Measurements from ENCODE around the gene TMEM263. TPM values are rescaled to one million over a fixed set of nuclear protein-coding genes. Genes with fewer than 3 reads are reported as not detected.
"Not testable (repeated sequence)": the region's sequence is repeated elsewhere in the genome, so short reads cannot be mapped to it uniquely, and the experiment has no call there.

TMEM263 gene
- total RNA-seq, 1 donor from 2014 or later, result 19.6 TPM

DNA sequence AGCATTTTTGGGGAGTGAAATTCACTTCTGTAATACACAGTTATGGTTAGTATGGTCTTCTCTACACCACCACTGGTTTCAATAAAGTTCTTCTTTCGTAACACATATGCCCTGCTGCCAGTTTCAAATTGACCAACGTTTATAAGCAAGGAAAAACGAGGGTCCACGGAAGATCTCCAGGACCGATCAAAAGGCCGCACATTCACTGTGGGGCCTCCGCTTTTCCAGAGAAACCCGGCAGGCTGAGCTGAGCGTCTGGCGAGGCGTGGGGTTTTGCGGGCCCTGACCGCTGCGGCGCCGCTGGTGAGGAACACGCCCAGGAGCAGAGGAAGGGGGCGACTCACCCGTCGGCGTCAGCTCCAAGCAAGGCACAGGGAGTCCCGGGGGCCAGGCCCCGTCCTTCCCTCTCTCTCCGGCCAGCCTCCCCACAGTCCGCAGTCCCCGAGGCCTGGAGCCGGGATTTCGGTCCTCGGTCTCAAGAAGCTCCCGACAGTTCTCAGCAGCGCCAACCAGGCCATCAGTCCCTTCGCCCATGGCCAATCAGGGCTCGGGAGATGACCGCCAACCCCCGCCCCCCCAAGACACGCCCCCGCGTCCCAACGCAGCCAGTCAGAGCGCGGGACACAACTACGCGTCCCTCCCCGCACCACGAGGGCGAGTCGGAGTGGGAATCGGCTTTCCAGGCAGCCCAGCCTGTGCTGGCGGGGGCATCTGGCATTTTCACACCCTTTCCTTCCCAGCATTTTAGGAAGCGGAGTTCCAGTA lies 31.1 kb downstream of the TMEM263 start, which contains the start of gene MTERF2:
Gene MTERF2, minus strand, starts transcription at position 522 of the 765 bp plus-strand sequence. CDS start 8,432 bp downstream, outside the sequence.
- Histone ChIP-seq H3K4me1 (peaks cover 33% of the 10 kb centered on the region), H3K4me3 (peak within 1 kb of the TSS; percentile 71 to 83), H3K9me3 (no peaks in the 10 kb centered on the region), H3K36me3 (no peaks in the 10 kb centered on the region), H3K27ac (peak within 1 kb of the TSS; percentile 91), H3K27me3 (no peaks in the 10 kb centered on the region)
- DNase-seq (ENCODE audit: extremely low spot score in 2 of 2), result peak in 1 of 2 donors; percentile 98
- TF ChIP-seq POLR2AphosphoS5 (IDR thresholded peaks at IDR 0.05; ENCODE audit: insufficient read depth in 1 of 2, low read depth in 1 of 2) (peak; percentile 66 to 94), POLR2A (IDR thresholded peaks at IDR 0.05) (peak in 1 of 2 donors; percentile 50)
- TF ChIP-seq, protein P1, sequence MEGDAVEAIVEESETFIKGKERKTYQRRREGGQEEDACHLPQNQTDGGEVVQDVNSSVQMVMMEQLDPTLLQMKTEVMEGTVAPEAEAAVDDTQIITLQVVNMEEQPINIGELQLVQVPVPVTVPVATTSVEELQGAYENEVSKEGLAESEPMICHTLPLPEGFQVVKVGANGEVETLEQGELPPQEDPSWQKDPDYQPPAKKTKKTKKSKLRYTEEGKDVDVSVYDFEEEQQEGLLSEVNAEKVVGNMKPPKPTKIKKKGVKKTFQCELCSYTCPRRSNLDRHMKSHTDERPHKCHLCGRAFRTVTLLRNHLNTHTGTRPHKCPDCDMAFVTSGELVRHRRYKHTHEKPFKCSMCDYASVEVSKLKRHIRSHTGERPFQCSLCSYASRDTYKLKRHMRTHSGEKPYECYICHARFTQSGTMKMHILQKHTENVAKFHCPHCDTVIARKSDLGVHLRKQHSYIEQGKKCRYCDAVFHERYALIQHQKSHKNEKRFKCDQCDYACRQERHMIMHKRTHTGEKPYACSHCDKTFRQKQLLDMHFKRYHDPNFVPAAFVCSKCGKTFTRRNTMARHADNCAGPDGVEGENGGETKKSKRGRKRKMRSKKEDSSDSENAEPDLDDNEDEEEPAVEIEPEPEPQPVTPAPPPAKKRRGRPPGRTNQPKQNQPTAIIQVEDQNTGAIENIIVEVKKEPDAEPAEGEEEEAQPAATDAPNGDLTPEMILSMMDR (IDR thresholded peaks at IDR 0.05), result no peak
- intact Hi-C loops (cut with DNase I), result loop anchor here (10.0 kb wide), 1 partner anchor 108 kb away; the partner anchor contains the start of gene CRY1

DNA sequence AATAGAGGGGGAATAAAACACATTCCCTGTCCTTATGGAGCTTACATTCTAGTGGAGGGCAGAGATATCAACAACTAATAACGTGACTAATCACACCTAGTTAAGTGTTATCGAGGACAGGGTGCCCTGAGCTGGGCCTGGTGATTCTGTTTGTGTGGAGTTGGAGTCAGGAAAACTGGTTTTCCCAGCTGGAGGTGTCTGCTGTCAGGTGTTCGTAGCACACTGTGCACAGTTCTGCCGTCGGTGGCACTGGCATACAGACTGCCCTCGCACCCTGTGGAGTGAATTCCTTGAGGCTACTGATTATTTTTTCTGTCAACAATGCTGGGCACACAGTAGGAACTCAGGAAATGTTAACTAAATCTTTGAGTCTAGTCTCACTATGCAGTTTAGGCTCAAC lies 32.1 kb downstream of the TMEM263 start:
- no peaks in the 10 kb centered on the region for H3K27me3 ChIP-seq
- TF ChIP-seq POLR2AphosphoS5 (IDR thresholded peaks at IDR 0.05; ENCODE audit: insufficient read depth in 1 of 2, low read depth in 1 of 2), result no peak
- TF ChIP-seq, protein P1 (IDR thresholded peaks at IDR 0.05), result no peak
- TF ChIP-seq POLR2A (IDR thresholded peaks at IDR 0.05), result no peak
- H3K4me3 ChIP-seq, result peak overlapping the region in 1 of 2 donors; percentile 83
- peak overlapping the region; percentile 68 for H3K27ac ChIP-seq
- H3K4me1 ChIP-seq, result peaks cover 33% of the 10 kb centered on the region
- no peaks in the 10 kb centered on the region for H3K36me3 ChIP-seq
- no peaks in the 10 kb centered on the region for H3K9me3 ChIP-seq
- no peak for DNase-seq (ENCODE audit: extremely low spot score in 2 of 2)
- intact Hi-C loops (cut with DNase I), result loop anchor here (10.0 kb wide), 1 partner anchor 107 kb away; the partner anchor contains the start of gene CRY1

DNA sequence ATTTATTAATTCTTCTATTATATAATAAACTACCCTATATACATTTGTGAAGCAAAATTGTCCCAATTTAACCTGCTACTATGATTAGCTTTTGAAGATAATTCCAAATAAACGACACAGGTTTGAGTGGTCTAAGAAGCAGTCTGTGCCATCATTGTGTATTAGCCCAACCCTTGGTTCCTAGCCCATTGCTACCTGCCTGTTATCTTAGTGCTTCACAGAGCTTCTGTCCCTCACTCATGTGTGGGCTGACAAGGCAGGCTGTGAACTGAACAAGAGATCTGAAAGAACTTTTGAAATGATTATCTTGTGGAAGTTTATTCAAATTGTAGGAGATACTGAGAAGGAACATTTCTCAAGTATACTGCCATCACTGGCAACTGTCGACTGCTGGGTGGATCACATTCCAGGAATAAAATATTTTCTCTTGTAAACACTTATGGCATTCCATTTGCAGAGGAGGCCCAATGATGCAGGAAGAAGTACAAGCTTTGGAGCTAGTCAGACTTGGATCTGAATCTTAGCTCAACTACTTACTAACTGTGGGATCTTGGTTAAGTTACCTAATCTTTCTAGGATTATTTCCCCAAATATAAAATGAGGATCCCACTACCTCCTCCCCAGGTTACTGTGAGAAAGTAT lies 39.0 kb downstream of the TMEM263 start:
- DNase-seq (ENCODE audit: extremely low spot score in 2 of 2), result no peak
- Histone ChIP-seq H3K27ac (no peak overlapping the region), H3K4me3 (no peak overlapping the region), H3K4me1 (no peaks in the 10 kb centered on the region), H3K36me3 (peaks cover 0 to 12% of the 10 kb centered on the region in 2 donors), H3K27me3 (no peaks in the 10 kb centered on the region), H3K9me3 (no peaks in the 10 kb centered on the region)
- intact Hi-C loops (cut with DNase I), result no loop called here
- TF ChIP-seq POLR2AphosphoS5 (IDR thresholded peaks at IDR 0.05; ENCODE audit: insufficient read depth in 1 of 2, low read depth in 1 of 2) (no peak), POLR2A (IDR thresholded peaks at IDR 0.05) (no peak)
- TF ChIP-seq, protein P1 (IDR thresholded peaks at IDR 0.05), result no peak

DNA sequence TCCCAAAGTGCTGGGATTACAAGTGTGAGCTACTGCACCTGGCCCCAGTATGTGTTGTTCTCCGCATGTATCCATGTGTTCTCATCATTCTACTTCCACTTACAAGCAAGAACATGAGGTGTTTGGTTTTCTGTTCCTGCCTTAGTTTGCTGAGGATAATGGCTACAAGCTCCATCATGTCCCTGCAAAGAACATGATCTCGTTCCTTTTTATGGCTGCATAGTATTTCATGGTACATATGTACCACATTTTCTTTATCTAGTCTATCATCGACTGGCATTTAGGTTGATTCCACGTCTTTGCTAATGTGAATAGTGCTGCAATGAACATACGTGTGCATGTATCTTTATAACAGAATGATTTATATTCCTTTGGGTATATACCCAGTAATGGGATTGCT lies 40.4 kb downstream of the TMEM263 start:
- H3K27me3 ChIP-seq; intact Hi-C loops (cut with DNase I); H3K4me3 ChIP-seq; DNase-seq (ENCODE audit: extremely low spot score in 2 of 2); H3K4me1 ChIP-seq; H3K27ac ChIP-seq; H3K9me3 ChIP-seq: not testable (repeated sequence)
- H3K36me3 ChIP-seq, result peaks cover 0 to 12% of the 10 kb centered on the region in 2 donors

DNA sequence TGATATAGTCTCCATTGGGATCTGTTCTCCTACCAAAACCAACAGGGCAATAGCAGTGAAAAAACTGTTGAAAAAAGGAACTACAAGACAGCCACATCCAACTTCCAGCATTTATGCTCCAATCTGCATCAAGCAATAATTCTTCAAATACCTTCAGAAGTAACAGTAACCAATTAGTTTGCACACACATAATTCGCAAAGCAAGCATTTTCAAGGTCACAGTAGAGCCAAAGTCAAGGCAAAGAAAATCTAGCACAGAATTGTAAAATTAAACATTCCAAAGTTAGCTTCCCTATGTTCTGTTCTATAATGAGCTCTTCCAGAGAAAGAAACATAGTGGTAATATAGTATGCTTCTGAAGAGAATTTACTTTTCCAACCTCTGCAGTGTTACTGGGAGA lies 42.2 kb downstream of the TMEM263 start:
- no peak for TF ChIP-seq POLR2A (IDR thresholded peaks at IDR 0.05)
- TF ChIP-seq POLR2AphosphoS5 (IDR thresholded peaks at IDR 0.05; ENCODE audit: insufficient read depth in 1 of 2, low read depth in 1 of 2), result no peak
- TF ChIP-seq, protein P1 (IDR thresholded peaks at IDR 0.05), result no peak
- H3K4me3 ChIP-seq, result no peak overlapping the region
- intact Hi-C loops (cut with DNase I), result no loop called here
- H3K27me3 ChIP-seq, result no peaks in the 10 kb centered on the region
- H3K4me1 ChIP-seq, result no peaks in the 10 kb centered on the region
- H3K27ac ChIP-seq, result no peak overlapping the region
- DNase-seq (ENCODE audit: extremely low spot score in 2 of 2), result no peak
- no peaks in the 10 kb centered on the region for H3K9me3 ChIP-seq
- peaks cover 0 to 12% of the 10 kb centered on the region in 2 donors for H3K36me3 ChIP-seq

Data from vagina (tissue), 2 donors.